Calu3 (cell line): ENCODE data around the gene AFAP1. TPM values are rescaled to one million over a fixed set of nuclear protein-coding genes. Genes with fewer than 3 reads are reported as not detected.

Source experiments
- BruUV-seq: library from RNA; stranded (reverse); fragments of 400-500 nt; replicated peaks from 2 replicates; lab custom pipeline; 2021; lab: Mats Ljungman, UMichigan
- CTCF ChIA-PET: fragments of 300-600 bp; sonication (Branson Sonifier 250); formaldehyde crosslinking; loops from one replicate; lab custom pipeline; 2022; ENCODE audit warnings: antibody characterized with exemption; lab: Charles Lee
- DNase-seq: peaks from one replicate; pipeline ENCODE4 v3.0.0; 2022
- H3K27ac Mint-ChIP-seq: one replicate; pipeline ENCODE4 v1.8.0; 2022; ENCODE audit warnings: mixed read lengths; ENCODE audit not compliant: unreplicated experiment
- H3K27me3 Mint-ChIP-seq: one replicate; pipeline ENCODE4 v1.8.0; 2022; ENCODE audit warnings: mixed read lengths; ENCODE audit not compliant: unreplicated experiment
- H3K36me3 Mint-ChIP-seq: one replicate; pipeline ENCODE4 v1.8.0; 2022; ENCODE audit warnings: mild to moderate bottlenecking, moderate library complexity, mixed read lengths; ENCODE audit not compliant: insufficient read depth, unreplicated experiment
- H3K4me1 Mint-ChIP-seq: one replicate; pipeline ENCODE4 v1.8.0; 2022; ENCODE audit warnings: mild to moderate bottlenecking, low read depth, mixed read lengths; ENCODE audit not compliant: unreplicated experiment
- H3K4me3 Mint-ChIP-seq: one replicate; pipeline ENCODE4 v1.8.0; 2022; ENCODE audit warnings: mild to moderate bottlenecking, low read depth, moderate library complexity, mixed read lengths; ENCODE audit not compliant: unreplicated experiment
- H3K9me3 Mint-ChIP-seq: one replicate; pipeline ENCODE4 v1.8.0; 2022; ENCODE audit warnings: low read depth, mixed read lengths; ENCODE audit not compliant: unreplicated experiment
- intact Hi-C: fragments of 100-400 bp; cut with micrococcal nuclease; formaldehyde crosslinking; loops from one replicate; pipeline ENCODE4 v1.10.0; 2022; ENCODE audit not compliant: unreplicated experiment
- total RNA-seq: library from RNA; stranded (reverse); gene quantifications from 2 replicates; pipeline ENCODE4 v1.2.3, GENCODE V29; 2022
- TF ChIP-seq, protein P1 (sequence below): fragments of 200-600 bp; IDR thresholded peaks from one replicate; pipeline ENCODE4 v1.8.0; 2022; ENCODE audit warnings: antibody characterized with exemption; ENCODE audit not compliant: unreplicated experiment

The AFAP1 gene
- total RNA-seq, 1 experiment from 2014 or later: 40.1 TPM

DNA sequence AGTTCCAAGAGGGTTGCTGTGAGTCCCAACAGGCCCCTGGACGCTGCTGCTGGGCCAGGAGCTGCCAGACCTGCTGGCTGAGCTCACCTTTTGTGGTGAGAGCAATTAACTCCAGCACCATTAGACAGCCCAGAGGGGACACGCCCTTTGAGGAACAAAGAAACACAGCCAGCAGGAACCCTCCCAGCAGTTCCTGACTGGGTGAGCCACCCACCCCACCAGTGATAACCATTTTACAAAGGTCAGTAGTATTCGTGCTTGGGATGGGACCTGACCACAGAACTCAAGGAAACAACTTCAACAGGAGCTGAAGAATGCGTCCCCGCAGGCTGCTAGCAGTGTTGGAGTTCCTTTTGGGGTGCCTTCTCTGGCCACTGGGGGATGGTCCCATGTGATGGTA lies 38.8 kb upstream of the AFAP1 start:
- TF ChIP-seq, protein P1, sequence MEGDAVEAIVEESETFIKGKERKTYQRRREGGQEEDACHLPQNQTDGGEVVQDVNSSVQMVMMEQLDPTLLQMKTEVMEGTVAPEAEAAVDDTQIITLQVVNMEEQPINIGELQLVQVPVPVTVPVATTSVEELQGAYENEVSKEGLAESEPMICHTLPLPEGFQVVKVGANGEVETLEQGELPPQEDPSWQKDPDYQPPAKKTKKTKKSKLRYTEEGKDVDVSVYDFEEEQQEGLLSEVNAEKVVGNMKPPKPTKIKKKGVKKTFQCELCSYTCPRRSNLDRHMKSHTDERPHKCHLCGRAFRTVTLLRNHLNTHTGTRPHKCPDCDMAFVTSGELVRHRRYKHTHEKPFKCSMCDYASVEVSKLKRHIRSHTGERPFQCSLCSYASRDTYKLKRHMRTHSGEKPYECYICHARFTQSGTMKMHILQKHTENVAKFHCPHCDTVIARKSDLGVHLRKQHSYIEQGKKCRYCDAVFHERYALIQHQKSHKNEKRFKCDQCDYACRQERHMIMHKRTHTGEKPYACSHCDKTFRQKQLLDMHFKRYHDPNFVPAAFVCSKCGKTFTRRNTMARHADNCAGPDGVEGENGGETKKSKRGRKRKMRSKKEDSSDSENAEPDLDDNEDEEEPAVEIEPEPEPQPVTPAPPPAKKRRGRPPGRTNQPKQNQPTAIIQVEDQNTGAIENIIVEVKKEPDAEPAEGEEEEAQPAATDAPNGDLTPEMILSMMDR: no peak
- Mint-ChIP-seq H3K27ac (peak overlapping the region; percentile 71), H3K9me3 (no peaks in the 10 kb centered on the region), H3K4me3 (no peak overlapping the region), H3K27me3 (no peaks in the 10 kb centered on the region), H3K36me3 (peaks cover 11% of the 10 kb centered on the region), H3K4me1 (peaks cover 56% of the 10 kb centered on the region)
- intact Hi-C loops: no loop called here
- CTCF ChIA-PET: interaction anchor here (0.7 to 1.5 kb wide), 6 partner anchors 9 to 401 kb away, joined by 3 to 5 read pairs (median 4); partner anchors contain the start of gene AFAP1
- no TSS peak for BruUV-seq
- DNase-seq: peak; percentile 75

DNA sequence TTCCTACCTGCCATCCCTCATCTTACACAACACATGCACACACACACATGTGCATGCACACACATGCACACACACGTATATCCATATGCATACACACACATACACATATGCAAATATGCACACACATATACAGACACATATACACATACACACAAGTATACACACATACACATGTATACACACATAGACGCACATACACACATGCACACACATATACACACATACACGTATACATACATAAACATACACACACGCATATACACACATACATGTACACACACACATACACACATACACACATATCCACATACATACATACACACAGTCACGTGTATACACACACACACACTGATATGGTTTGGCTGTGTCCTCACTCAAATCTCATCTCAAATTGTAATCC lies 37.0 kb upstream of the AFAP1 start:
- CTCF ChIA-PET: no interaction called here
- peaks cover 68% of the 10 kb centered on the region for H3K4me1 Mint-ChIP-seq
- BruUV-seq: no TSS peak

DNA sequence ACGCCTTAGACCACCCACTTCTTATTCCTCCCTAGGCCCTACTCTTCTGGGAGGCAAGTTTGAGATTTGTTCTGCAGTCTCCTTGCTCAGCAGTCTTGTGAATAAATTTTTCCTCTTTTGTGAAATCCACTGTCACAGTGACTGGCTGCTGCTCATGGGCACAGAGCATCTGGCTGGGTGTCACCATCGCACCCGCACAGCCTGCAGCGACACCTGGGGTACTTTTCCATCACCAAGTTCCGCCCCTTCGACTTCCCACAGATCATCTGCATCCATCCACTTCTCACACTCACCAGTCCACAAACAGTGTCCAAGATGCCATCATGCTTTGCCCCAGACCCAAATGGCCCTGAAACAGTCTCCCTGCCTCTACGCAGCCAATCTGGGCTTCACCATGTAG lies 36.4 kb upstream of the AFAP1 start:
- intact Hi-C loops: no loop called here
- DNase-seq: no peak
- Mint-ChIP-seq H3K4me3 (no peak overlapping the region), H3K27me3 (no peaks in the 10 kb centered on the region), H3K9me3 (no peaks in the 10 kb centered on the region), H3K4me1 (peaks cover 61% of the 10 kb centered on the region), H3K27ac (no peak overlapping the region), H3K36me3 (peaks cover 35% of the 10 kb centered on the region)
- BruUV-seq: no TSS peak
- CTCF ChIA-PET: no interaction called here
- TF ChIP-seq, protein P1: no peak

More for the DNA sequence above, 37.0 kb upstream of the AFAP1 start:
- no peak for DNase-seq
- no peaks in the 10 kb centered on the region for H3K27me3 Mint-ChIP-seq
- no peak overlapping the region for H3K4me3 Mint-ChIP-seq
- TF ChIP-seq, protein P1: no peak
- peaks cover 29% of the 10 kb centered on the region for H3K36me3 Mint-ChIP-seq
- H3K9me3 Mint-ChIP-seq: no peaks in the 10 kb centered on the region
- intact Hi-C loops: no loop called here
- no peak overlapping the region for H3K27ac Mint-ChIP-seq

DNA sequence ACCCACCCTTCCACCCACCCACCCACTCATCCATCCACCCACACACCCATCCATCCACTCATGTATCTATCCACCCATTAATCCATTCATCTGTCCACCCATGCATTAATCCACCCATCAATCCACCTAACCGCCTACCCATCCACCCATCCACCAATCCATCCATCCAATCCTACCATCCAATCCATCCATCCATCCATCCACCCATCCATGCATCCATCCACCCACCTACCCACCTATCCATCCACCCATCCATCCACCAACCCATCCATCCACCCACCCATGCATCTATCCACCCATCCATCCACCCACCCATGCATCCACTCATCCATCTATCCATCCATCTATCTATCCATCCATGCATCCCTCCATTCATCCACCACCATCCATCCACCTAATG lies 34.8 kb upstream of the AFAP1 start:
- CTCF ChIA-PET: no interaction called here
- Mint-ChIP-seq H3K9me3 (no peaks in the 10 kb centered on the region), H3K27me3 (no peaks in the 10 kb centered on the region), H3K36me3 (peaks cover 51% of the 10 kb centered on the region), H3K4me1 (peaks cover 65% of the 10 kb centered on the region), H3K4me3 (no peak overlapping the region), H3K27ac (no peak overlapping the region)
- TF ChIP-seq, protein P1: no peak
- no peak for DNase-seq
- BruUV-seq: no TSS peak
- intact Hi-C loops: loop anchor here (5.0 kb wide), 1 partner anchor 37 kb away; the partner anchor contains the start of gene AFAP1
